Astrocyte of the cerebellum (primary cell): Measurements from ENCODE around the gene KIAA0513.

Experiments
- DNase-seq: peaks from one replicate; pipeline ENCODE4 v3.0.0-alpha.2; 2011; ENCODE audit warnings: low read depth
- H3K4me3 ChIP-seq: 2 replicates; pipeline ENCODE4 v1.5.1; 2011; ENCODE audit warnings: mild to moderate bottlenecking, low read depth, low read length, moderate library complexity
- CTCF ChIP-seq: IDR thresholded peaks from 2 replicates; pipeline ENCODE4 v1.5.1; 2012; ENCODE audit warnings: low read length, low read depth, moderate library complexity, mild to moderate bottlenecking; ENCODE audit errors: missing control alignments
- in situ Hi-C: cut with HindIII; loops from 2 replicates; pipeline ENCODE4 v1.10.0; 2017; ENCODE audit warnings: low sequenced_read_pairs

KIAA0513 gene

GRCh38 chr16:85010446-85010930 is 17.1 kb upstream of the KIAA0513 start:
- TF ChIP-seq CTCF, result no peak
- in situ Hi-C loops, result loop anchor here (5.0 kb wide), 1 partner anchor 42 kb away; no protein-coding TSS in a partner anchor
- H3K4me3 ChIP-seq, result peak overlapping the region; percentile 97
- no peak for DNase-seq

DNA sequence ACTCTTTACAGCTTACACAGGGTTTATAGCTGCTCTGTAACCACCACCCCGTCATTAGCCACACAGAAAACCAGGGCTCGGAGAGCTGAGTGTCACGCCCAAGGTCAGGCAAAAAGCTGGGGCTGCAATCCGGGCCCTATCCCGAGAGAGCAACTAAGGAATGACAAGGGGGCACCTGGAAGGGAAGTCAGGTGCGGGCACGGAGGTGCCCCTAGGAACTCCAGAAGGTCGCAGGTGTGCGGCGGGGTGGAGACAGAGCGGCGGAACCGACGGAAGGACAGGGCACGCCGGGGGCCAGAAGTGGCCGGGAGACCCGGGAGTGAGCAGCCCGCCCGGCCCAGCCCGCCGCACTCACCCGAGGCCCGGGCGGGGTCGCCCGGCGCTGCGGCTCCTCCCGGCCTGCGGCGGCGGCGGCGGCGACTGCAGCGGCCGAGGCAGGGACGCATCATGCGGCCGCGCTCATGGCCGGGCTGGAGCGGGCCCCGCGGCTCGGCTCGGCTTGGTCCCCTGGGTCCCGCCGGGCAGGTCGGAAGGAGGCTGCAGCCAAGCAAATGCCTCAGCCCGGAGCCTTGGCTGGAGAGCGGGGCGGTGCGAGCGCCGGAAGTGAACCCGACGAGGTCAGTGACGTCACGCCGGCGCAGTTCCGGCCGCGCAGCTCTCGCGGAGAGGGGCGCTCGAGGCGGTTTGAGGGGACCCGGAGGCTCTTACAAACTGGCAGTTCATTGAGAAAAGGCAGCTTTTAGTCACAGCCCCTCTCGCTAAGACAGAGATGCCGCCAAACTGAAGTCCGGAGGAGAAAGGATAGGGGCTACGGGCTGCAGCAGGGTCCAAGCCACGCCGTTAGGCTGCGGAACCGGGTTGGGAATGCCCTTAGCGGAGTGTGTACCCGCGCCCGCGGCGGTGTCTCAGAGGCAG is 16.4 kb upstream of the KIAA0513 start, which contains the start of gene ZDHHC7:
TSS of gene ZDHHC7 (minus strand) at position 605 of the 915 bp plus-strand sequence. CDS start 20,917 bp downstream, outside the sequence.
- no peak for TF ChIP-seq CTCF

GRCh38 chr16:85011846-85012284 is 15.7 kb upstream of the KIAA0513 start:
- H3K4me3 ChIP-seq, result peak overlapping the region; percentile 97
- in situ Hi-C loops, result loop anchor here (5.0 kb wide), 1 partner anchor 40 kb away; no protein-coding TSS in a partner anchor
- no peak for DNase-seq
- TF ChIP-seq CTCF, result no peak

More for the DNA sequence above, 16.4 kb upstream of the KIAA0513 start, which contains the start of gene ZDHHC7:
- H3K4me3 ChIP-seq, result peak within 1 kb of the TSS; percentile 97
- in situ Hi-C loops, result loop anchor here (5.0 kb wide), 1 partner anchor 41 kb away; no protein-coding TSS in a partner anchor
- peak; percentile 53 for DNase-seq

GRCh38 chr16:85014311-85014710 is 13.3 kb upstream of the KIAA0513 start:
- in situ Hi-C loops, result loop anchor here (5.0 kb wide), 1 partner anchor 38 kb away; no protein-coding TSS in a partner anchor
- H3K4me3 ChIP-seq, result no peak overlapping the region
- no peak for TF ChIP-seq CTCF
- no peak for DNase-seq

GRCh38 chr16:85015481-85016187 is 12.0 kb upstream of the KIAA0513 start:
- in situ Hi-C loops, result no loop called here

More at GRCh38 chr16:85015481-85016187, 12.0 kb upstream of the KIAA0513 start:
- no peak overlapping the region for H3K4me3 ChIP-seq
- TF ChIP-seq CTCF, result no peak
- no peak for DNase-seq
